Measurements from ENCODE around the gene FBXL4. TPM values are rescaled to one million over a fixed set of nuclear protein-coding genes. Genes with fewer than 3 reads are reported as not detected.

The FBXL4 gene
- total and polyA plus RNA-seq, 10 of the 15 experiments (the other 5 are each of a cell fraction or from before 2014, with no cell fraction given), result 2.9 to 16.9 (median 7.2) TPM

- TF ChIP-seq ZSCAN29 (IDR thresholded peaks at IDR 0.05), result no peak
- no peak for TF ChIP-seq MEF2B (IDR thresholded peaks at IDR 0.05; ENCODE audit: partially characterized antibody, poor library complexity, severe bottlenecking)
- TF ChIP-seq, protein P1, sequence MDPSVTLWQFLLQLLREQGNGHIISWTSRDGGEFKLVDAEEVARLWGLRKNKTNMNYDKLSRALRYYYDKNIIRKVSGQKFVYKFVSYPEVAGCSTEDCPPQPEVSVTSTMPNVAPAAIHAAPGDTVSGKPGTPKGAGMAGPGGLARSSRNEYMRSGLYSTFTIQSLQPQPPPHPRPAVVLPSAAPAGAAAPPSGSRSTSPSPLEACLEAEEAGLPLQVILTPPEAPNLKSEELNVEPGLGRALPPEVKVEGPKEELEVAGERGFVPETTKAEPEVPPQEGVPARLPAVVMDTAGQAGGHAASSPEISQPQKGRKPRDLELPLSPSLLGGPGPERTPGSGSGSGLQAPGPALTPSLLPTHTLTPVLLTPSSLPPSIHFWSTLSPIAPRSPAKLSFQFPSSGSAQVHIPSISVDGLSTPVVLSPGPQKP (IDR thresholded peaks at IDR 0.05; ENCODE audit: low read depth, low read length), result no peak
- TF ChIP-seq REST (IDR thresholded peaks at IDR 0.05; ENCODE audit: low read depth, low read length), result no peak
- TF ChIP-seq SIX5 (IDR thresholded peaks at IDR 0.05; ENCODE audit: low read depth, low read length, severe bottlenecking), result no peak
Observed at GRCh38 chr6:98944168-98944567, 3.6 kb downstream of the FBXL4 start (continued).

- H3K27me3 ChIP-seq (replicated peaks in 1 of 2; ENCODE audit: control insufficient read depth in 2 of 2, insufficient read depth in 2 of 2, low read length in 1 of 2), result no peaks in the 10 kb centered on the region
- ChIA-PET POLR2A (no interaction called here), RAD21 (ENCODE audit: unreplicated experiment) (no interaction called here), SMC1A (ENCODE audit: uncharacterized antibody, unreplicated experiment) (no interaction called here), CTCF (no interaction called here)
- ATAC-seq (no peak), FAIRE-seq (no peak), DNase-seq (ENCODE audit: low read depth, low spot score) (no peak)
- no peak overlapping the region for H3K27ac ChIP-seq (ENCODE audit: control insufficient read depth, insufficient read depth)
- intact Hi-C loops (cut with micrococcal nuclease; ENCODE audit: unreplicated experiment) (no loop called here), in situ Hi-C loops (cut with MboI) (no loop called here)
- H3K9me3 ChIP-seq (replicated peaks; ENCODE audit: control insufficient read depth, insufficient read depth, low read length), result peaks cover 5% of the 10 kb centered on the region; the same call in 2 of the 3 replicates
- TF ChIP-seq CHD4 (IDR thresholded peaks at IDR 0.05) (no peak), IKZF1 (conservative IDR thresholded peaks at IDR 0.05) (no peak), MYB (IDR thresholded peaks at IDR 0.05; ENCODE audit: borderline replicate concordance, low read depth, low read length) (no peak), YBX1 (IDR thresholded peaks at IDR 0.05) (no peak), STAT1 (conservative IDR thresholded peaks at IDR 0.05) (no peak)
- H2AFZ ChIP-seq (ENCODE audit: control insufficient read depth, low read depth, low read length), result no peak overlapping the region
- BruUV-seq (replicated peaks), result no TSS peak
- no peak overlapping the region for H3K9ac ChIP-seq (ENCODE audit: control insufficient read depth, insufficient read depth, low read length)
- H3K4me2 ChIP-seq (ENCODE audit: control insufficient read depth, insufficient read depth), result no peak overlapping the region
- no peak overlapping the region for H3K4me3 ChIP-seq
- H3K36me3 ChIP-seq (ENCODE audit: control insufficient read depth in 2 of 2, insufficient read depth in 2 of 2, low read length in 1 of 2), result no peaks in the 10 kb centered on the region
- WGBS (ENCODE audit: insufficient coverage, insufficient replicate concordance, low lambda C conversion rate, missing lambda C conversion rate), result 93% methylated on average over 3 of the region's 3 CpGs
- H3K79me2 ChIP-seq (ENCODE audit: control insufficient read depth, insufficient read depth, low read length), result peaks cover 28% of the 10 kb centered on the region
- H3K4me1 ChIP-seq (ENCODE audit: control insufficient read depth, insufficient read depth, low read length), result no peaks in the 10 kb centered on the region
- no peaks in the 10 kb centered on the region for H4K20me1 ChIP-seq (ENCODE audit: control insufficient read depth, insufficient read depth)
Observed at GRCh38 chr6:98942263-98942803, 5.4 kb downstream of the FBXL4 start.
